OCI-LY3 (cell line): Measurements from ENCODE around the gene CPED1.

Source experiments
- H2AFZ ChIP-seq: fragments of 200-600, 300-600 bp; shearing (Covaris generic); 2 replicates; pipeline ENCODE4 v1.6.0; 2014; ENCODE audit warnings: antibody characterized with exemption, low read depth, low read length
- H3K27ac ChIP-seq: fragments of 200-600, 300-600 bp; sonication (generic); 2 replicates; pipeline ENCODE4 v1.5.1; 2014; ENCODE audit warnings: mild to moderate bottlenecking, low read length, moderate library complexity, mixed read lengths
- H3K27me3 ChIP-seq: fragments of 200-600, 300-600 bp; sonication (generic); 2 replicates; pipeline ENCODE4 v1.6.1; 2014; ENCODE audit warnings: low read depth, low read length, mixed read lengths
- H3K36me3 ChIP-seq: fragments of 200-600, 300-600 bp; sonication (generic); replicated peaks from 2 replicates; pipeline ENCODE3; 2014; ENCODE audit warnings: low read depth, low read length, mixed read lengths
- H3K4me1 ChIP-seq: fragments of 300-600, 200-600 bp; sonication (generic); 2 replicates; pipeline ENCODE4 v1.6.1; 2014; ENCODE audit warnings: low read length, mixed read lengths
- H3K4me2 ChIP-seq: fragments of 200-600, 300-600 bp; sonication (generic); 2 replicates; pipeline ENCODE4 v1.6.1; 2014; ENCODE audit warnings: low read length, mixed read lengths
- H3K4me3 ChIP-seq: fragments of 300-600, 200-600 bp; sonication (generic); 2 replicates; pipeline ENCODE4 v1.5.1; 2014; ENCODE audit warnings: antibody characterized with exemption, mild to moderate bottlenecking, low read length, moderate library complexity
- H3K79me2 ChIP-seq: fragments of 300-600, 200-600 bp; shearing (Covaris generic); 2 replicates; pipeline ENCODE4 v1.6.1; 2014; ENCODE audit warnings: mild to moderate bottlenecking, low read length, mixed read lengths
- H3K9ac ChIP-seq: fragments of 300-600, 200-600 bp; shearing (Covaris generic); 2 replicates; pipeline ENCODE4 v1.6.0; 2014; ENCODE audit warnings: mild to moderate bottlenecking, low read length, moderate library complexity
- H3K9me3 ChIP-seq: fragments of 200-600, 300-600 bp; shearing (Covaris generic); 2 replicates; pipeline ENCODE4 v1.6.1; 2014; ENCODE audit warnings: low read length, mixed read lengths; ENCODE audit not compliant: insufficient read depth
- H4K20me1 ChIP-seq: fragments of 200-600, 300-600 bp; sonication (generic); 2 replicates; pipeline ENCODE4 v1.6.1; 2016; ENCODE audit warnings: low read length, mixed read lengths; ENCODE audit not compliant: insufficient read depth
- EZH2phosphoT487 ChIP-seq: fragments of 200-600 bp; shearing (Covaris generic); IDR thresholded peaks from 2 replicates; pipeline ENCODE4 v1.6.1; 2018; ENCODE audit warnings: antibody characterized with exemption, mixed run types, low read depth
- TF ChIP-seq, protein P1 (sequence below): fragments of 200-600, 300-600 bp; sonication (generic); IDR thresholded peaks from 2 replicates; pipeline ENCODE4 v1.5.1; 2014; ENCODE audit warnings: antibody characterized with exemption, low read length, low read depth

CPED1 gene

DNA sequence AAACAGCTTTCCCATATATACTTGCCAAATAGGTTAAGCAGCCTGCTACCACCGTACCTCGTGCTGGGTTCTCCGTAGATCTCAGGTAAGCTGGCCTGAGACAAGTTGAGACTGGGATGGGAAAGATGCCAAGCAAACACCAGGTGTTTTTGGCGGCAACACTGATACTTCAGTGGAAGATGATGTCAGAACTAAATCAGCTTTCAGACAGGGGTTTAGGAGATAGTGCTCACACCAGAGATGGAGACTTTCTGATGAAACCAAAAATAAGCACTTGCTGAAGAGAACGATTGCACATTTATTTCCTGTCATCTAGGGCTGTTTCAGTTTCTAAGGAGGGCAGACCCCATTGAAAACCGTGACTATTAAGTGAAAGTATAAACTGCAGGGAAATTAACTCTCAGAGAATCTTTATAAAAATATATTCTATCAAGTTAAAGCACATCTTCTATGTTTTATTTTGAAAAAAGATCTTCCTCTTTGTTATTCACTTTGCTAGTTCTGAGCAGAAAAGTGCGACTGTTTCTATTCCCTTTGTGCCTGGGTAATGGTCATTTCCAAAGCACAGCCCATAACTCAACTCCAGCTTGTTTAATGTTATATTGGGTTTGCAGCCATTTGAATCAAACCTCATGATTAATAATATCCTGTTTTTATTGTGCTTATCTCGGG lies 149.9 kb downstream of the CPED1 start:
- peaks cover 7% of the 10 kb centered on the region; the same call in 1 of the 2 replicates for H3K4me1 ChIP-seq
- peak overlapping the region; percentile 86 for H3K4me2 ChIP-seq
- H4K20me1 ChIP-seq: no peaks in the 10 kb centered on the region
- no peaks in the 10 kb centered on the region for H3K27me3 ChIP-seq
- H3K9me3 ChIP-seq: no peaks in the 10 kb centered on the region
- no peak overlapping the region for H3K27ac ChIP-seq
- peak overlapping the region; percentile 98 for H2AFZ ChIP-seq
- H3K9ac ChIP-seq: peak overlapping the region; percentile 24
- no peaks in the 10 kb centered on the region for H3K36me3 ChIP-seq
- peak overlapping the region; percentile 75 for H3K4me3 ChIP-seq
- no peaks in the 10 kb centered on the region for H3K79me2 ChIP-seq
- no peak for TF ChIP-seq EZH2phosphoT487
- TF ChIP-seq, protein P1, sequence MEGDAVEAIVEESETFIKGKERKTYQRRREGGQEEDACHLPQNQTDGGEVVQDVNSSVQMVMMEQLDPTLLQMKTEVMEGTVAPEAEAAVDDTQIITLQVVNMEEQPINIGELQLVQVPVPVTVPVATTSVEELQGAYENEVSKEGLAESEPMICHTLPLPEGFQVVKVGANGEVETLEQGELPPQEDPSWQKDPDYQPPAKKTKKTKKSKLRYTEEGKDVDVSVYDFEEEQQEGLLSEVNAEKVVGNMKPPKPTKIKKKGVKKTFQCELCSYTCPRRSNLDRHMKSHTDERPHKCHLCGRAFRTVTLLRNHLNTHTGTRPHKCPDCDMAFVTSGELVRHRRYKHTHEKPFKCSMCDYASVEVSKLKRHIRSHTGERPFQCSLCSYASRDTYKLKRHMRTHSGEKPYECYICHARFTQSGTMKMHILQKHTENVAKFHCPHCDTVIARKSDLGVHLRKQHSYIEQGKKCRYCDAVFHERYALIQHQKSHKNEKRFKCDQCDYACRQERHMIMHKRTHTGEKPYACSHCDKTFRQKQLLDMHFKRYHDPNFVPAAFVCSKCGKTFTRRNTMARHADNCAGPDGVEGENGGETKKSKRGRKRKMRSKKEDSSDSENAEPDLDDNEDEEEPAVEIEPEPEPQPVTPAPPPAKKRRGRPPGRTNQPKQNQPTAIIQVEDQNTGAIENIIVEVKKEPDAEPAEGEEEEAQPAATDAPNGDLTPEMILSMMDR: no peak

DNA sequence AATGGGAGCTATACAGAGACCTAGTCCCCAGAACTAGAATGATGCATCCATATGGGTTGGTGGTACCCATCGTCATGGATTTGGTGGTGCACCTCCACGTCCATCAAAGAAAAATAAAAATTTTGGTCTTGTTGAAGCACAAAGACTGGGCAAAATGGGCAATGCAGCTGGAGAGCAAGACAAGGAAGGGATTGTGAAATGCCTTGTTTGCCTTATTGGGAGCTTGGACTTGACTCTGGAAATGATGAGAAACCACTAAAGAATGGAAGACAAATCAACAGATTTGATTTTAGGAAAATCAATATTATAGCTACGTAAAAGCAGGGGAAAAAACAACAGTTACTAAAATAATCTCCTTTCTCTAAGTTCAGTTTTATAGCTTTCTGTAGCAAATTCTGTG lies 150.9 kb downstream of the CPED1 start:
- no peaks in the 10 kb centered on the region for H4K20me1 ChIP-seq
- no peaks in the 10 kb centered on the region for H3K9me3 ChIP-seq
- H3K36me3 ChIP-seq: no peaks in the 10 kb centered on the region
- no peaks in the 10 kb centered on the region for H3K27me3 ChIP-seq
- H3K4me1 ChIP-seq: peaks cover 7% of the 10 kb centered on the region; the same call in 1 of the 2 replicates
- no peaks in the 10 kb centered on the region for H3K79me2 ChIP-seq
- no peak overlapping the region for H3K4me3 ChIP-seq
- no peak overlapping the region for H3K9ac ChIP-seq
- no peak overlapping the region for H2AFZ ChIP-seq
- no peak overlapping the region for H3K27ac ChIP-seq
- no peak overlapping the region for H3K4me2 ChIP-seq
- TF ChIP-seq, protein P1: no peak
- no peak for TF ChIP-seq EZH2phosphoT487

DNA sequence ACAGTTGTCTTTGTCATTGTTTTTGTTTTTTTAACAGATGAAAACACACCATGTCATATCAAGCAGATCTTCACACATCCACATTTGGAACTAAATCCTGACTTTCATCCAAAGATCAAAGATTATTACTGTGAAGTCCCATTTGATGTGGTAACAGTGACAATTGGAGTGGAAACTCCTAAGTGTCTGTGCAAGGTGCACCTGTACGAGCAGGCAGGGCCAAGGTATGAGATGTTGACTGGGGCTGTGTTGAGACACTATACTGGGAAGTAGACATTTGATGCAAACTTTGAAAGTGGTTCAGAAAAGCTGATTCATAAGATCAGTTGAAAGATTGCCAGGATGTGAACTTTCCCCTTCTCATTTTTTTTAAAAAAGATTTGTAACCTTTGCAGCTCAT lies 152.3 kb downstream of the CPED1 start:
- Histone ChIP-seq H3K4me2 (no peak overlapping the region), H3K4me3 (no peak overlapping the region), H4K20me1 (no peaks in the 10 kb centered on the region), H2AFZ (no peak overlapping the region), H3K79me2 (no peaks in the 10 kb centered on the region), H3K27ac (no peak overlapping the region), H3K36me3 (no peaks in the 10 kb centered on the region), H3K9ac (no peak overlapping the region), H3K27me3 (no peaks in the 10 kb centered on the region), H3K4me1 (peaks cover 7% of the 10 kb centered on the region; the same call in 1 of the 2 replicates), H3K9me3 (no peaks in the 10 kb centered on the region)
- TF ChIP-seq, protein P1: no peak
- TF ChIP-seq EZH2phosphoT487: no peak

DNA sequence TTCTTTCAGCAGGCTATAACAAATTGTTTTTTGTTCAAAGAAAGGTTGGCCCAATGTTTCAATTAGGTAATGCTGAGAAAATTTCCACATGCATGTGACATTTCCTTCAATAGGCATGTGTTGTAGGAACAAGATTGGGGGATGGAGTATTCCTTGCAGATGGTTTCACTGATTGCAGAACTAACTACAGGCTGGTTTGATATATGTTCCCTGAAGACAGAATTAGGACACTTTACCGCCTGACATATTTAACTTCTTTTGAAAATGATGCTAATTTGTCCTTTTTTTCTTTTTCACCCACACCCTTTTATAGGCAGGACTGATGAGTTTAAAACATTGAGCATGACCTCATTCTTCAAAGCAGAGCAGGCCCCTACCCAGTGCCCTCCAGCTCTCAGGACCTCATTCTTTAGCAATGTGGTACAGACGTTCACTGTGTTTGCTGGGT lies 163.3 kb downstream of the CPED1 start:
- Histone ChIP-seq H3K27ac (no peak overlapping the region), H3K4me3 (no peak overlapping the region), H2AFZ (no peak overlapping the region), H3K9me3 (no peaks in the 10 kb centered on the region), H3K4me1 (no peaks in the 10 kb centered on the region), H3K9ac (no peak overlapping the region), H4K20me1 (no peaks in the 10 kb centered on the region), H3K79me2 (no peaks in the 10 kb centered on the region), H3K4me2 (no peak overlapping the region), H3K36me3 (no peaks in the 10 kb centered on the region), H3K27me3 (no peaks in the 10 kb centered on the region)
- TF ChIP-seq, protein P1: no peak
- no peak for TF ChIP-seq EZH2phosphoT487
